DOHH2 (cell line): ENCODE results near the gene LACTBL1.
"Not testable (repeated sequence)": the region's sequence is repeated elsewhere in the genome, so short reads cannot be mapped to it uniquely, and the experiment has no call there.

Experiments
- H3F3A ChIP-seq: fragments of 200-600 bp; sonication (generic), shearing (Covaris generic); 2 replicates; pipeline ENCODE4 v1.6.0; 2016; ENCODE audit warnings: antibody characterized with exemption, mild to moderate bottlenecking; ENCODE audit not compliant: control insufficient read depth, insufficient read depth
- H3K27ac ChIP-seq: fragments of 200-600 bp; sonication (generic); 2 replicates; pipeline ENCODE4 v1.5.1; 2014; ENCODE audit warnings: low read depth, mild to moderate bottlenecking, low read length, moderate library complexity
- H3K27me3 ChIP-seq: fragments of 200-600 bp; sonication (generic); 2 replicates; pipeline ENCODE4 v1.6.1; 2014; ENCODE audit warnings: mild to moderate bottlenecking, low read length, mixed read lengths; ENCODE audit not compliant: control insufficient read depth
- H3K36me3 ChIP-seq: fragments of 200-600 bp; sonication (generic); 2 replicates; pipeline ENCODE4 v1.6.1; 2014; ENCODE audit warnings: mild to moderate bottlenecking, low read length, moderate library complexity, mixed read lengths; ENCODE audit not compliant: control insufficient read depth
- H3K4me1 ChIP-seq: fragments of 200-600 bp; sonication (generic); 2 replicates; pipeline ENCODE4 v1.6.1; 2014; ENCODE audit warnings: mild to moderate bottlenecking, low read length, mixed read lengths; ENCODE audit not compliant: control insufficient read depth
- H3K4me2 ChIP-seq: fragments of 200-600 bp; sonication (generic); 2 replicates; pipeline ENCODE4 v1.6.0; 2014; ENCODE audit warnings: mild to moderate bottlenecking, low read length, moderate library complexity
- H3K4me3 ChIP-seq: fragments of 200-600 bp; sonication (generic); 2 replicates; pipeline ENCODE4 v1.5.1; 2014; ENCODE audit warnings: mild to moderate bottlenecking, low read length, mixed read lengths
- H3K79me2 ChIP-seq: fragments of 200-600 bp; sonication (generic); 2 replicates; pipeline ENCODE4 v1.6.1; 2014; ENCODE audit warnings: mild to moderate bottlenecking, low read length, mixed read lengths; ENCODE audit not compliant: control insufficient read depth
- H3K9me2 ChIP-seq: fragments of 200-600 bp; sonication (generic); replicated peaks from 2 replicates; pipeline ENCODE4 v1.6.1; 2014; ENCODE audit warnings: mild to moderate bottlenecking, low read length, mixed read lengths; ENCODE audit not compliant: control insufficient read depth
- H3K9me3 ChIP-seq: fragments of 200-600 bp; sonication (generic); 2 replicates; pipeline ENCODE4 v1.6.1; 2014; ENCODE audit warnings: antibody characterized with exemption, low read length, mixed read lengths; ENCODE audit not compliant: control insufficient read depth, insufficient read depth
- H4K20me1 ChIP-seq: fragments of 200-600 bp; sonication (generic); 2 replicates; pipeline ENCODE4 v1.6.0; 2014; ENCODE audit warnings: low read depth, mild to moderate bottlenecking, antibody characterized with exemption, low read length, moderate library complexity; ENCODE audit not compliant: control insufficient read depth, insufficient read depth
- EZH2phosphoT487 ChIP-seq: fragments of 200-600 bp; sonication (generic); IDR thresholded peaks from 2 replicates; pipeline ENCODE4 v1.6.1; 2017; ENCODE audit warnings: borderline replicate concordance, mild to moderate bottlenecking, antibody characterized with exemption, low read length, moderate library complexity, mixed read lengths
- TF ChIP-seq, protein P1 (sequence below): fragments of 200-600 bp; sonication (generic); IDR thresholded peaks from one replicate; pipeline ENCODE4 v1.5.1; 2014; ENCODE audit warnings: antibody characterized with exemption, mild to moderate bottlenecking, low read depth, low read length; ENCODE audit not compliant: poor library complexity, severe bottlenecking

The LACTBL1 gene

DNA sequence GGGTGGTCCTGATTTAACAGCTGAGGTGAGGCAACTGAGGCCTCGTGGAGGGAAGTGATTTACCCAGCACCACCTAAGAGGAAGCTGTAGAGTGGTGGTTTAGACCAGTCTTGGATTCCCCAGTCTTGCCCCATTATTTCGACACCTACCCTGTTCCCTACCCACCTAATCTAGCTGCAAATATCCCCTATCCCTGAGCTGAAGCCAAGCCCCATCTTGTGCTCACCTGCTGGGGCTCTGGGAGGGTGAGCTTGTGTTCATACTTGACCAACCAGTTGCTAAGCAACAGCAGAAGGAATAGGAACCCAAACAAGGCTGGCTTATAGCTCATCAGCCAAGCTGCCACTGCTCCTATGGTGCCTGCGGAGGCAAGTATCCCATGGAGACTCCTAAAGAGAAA, 41.0 kb upstream of the LACTBL1 start:
- Histone ChIP-seq H3K79me2 (no peaks in the 10 kb centered on the region), H3K4me2 (no peak overlapping the region), H3K4me3 (no peak overlapping the region), H3K27ac (no peak overlapping the region), H3F3A (peaks cover 5% of the 10 kb centered on the region), H3K4me1 (peaks cover 27% of the 10 kb centered on the region), H3K9me2 (no peaks in the 10 kb centered on the region), H3K27me3 (no peaks in the 10 kb centered on the region), H4K20me1 (no peaks in the 10 kb centered on the region), H3K36me3 (no peaks in the 10 kb centered on the region), H3K9me3 (no peaks in the 10 kb centered on the region)
- TF ChIP-seq EZH2phosphoT487: no peak
- TF ChIP-seq, protein P1, sequence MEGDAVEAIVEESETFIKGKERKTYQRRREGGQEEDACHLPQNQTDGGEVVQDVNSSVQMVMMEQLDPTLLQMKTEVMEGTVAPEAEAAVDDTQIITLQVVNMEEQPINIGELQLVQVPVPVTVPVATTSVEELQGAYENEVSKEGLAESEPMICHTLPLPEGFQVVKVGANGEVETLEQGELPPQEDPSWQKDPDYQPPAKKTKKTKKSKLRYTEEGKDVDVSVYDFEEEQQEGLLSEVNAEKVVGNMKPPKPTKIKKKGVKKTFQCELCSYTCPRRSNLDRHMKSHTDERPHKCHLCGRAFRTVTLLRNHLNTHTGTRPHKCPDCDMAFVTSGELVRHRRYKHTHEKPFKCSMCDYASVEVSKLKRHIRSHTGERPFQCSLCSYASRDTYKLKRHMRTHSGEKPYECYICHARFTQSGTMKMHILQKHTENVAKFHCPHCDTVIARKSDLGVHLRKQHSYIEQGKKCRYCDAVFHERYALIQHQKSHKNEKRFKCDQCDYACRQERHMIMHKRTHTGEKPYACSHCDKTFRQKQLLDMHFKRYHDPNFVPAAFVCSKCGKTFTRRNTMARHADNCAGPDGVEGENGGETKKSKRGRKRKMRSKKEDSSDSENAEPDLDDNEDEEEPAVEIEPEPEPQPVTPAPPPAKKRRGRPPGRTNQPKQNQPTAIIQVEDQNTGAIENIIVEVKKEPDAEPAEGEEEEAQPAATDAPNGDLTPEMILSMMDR: no peak

DNA sequence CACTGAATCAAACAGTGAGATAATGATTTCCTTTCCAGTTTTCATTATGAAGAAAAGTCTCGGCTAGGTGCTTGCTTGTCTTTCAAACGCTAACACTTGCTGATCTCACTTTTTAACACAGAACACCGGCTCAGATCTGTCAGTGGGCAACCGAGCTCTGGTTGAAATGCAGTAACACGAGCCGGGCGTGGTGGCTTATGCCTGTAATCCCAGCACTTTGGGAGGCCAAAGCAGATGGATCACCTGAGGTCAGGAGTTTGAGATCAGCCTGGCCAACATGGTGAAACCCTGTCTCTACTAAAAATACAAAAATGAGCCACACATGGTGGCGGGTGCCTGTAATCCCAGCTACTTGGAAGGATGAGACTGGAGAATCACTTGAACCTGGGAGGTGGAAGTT, 37.4 kb upstream of the LACTBL1 start:
- not testable (repeated sequence) for H3K27ac ChIP-seq, H3F3A ChIP-seq, H3K4me2 ChIP-seq, H3K27me3 ChIP-seq, H3K79me2 ChIP-seq, H3K4me3 ChIP-seq, H3K9me2 ChIP-seq, H3K36me3 ChIP-seq, H4K20me1 ChIP-seq, H3K9me3 ChIP-seq
- H3K4me1 ChIP-seq: peaks cover 20% of the 10 kb centered on the region

DNA sequence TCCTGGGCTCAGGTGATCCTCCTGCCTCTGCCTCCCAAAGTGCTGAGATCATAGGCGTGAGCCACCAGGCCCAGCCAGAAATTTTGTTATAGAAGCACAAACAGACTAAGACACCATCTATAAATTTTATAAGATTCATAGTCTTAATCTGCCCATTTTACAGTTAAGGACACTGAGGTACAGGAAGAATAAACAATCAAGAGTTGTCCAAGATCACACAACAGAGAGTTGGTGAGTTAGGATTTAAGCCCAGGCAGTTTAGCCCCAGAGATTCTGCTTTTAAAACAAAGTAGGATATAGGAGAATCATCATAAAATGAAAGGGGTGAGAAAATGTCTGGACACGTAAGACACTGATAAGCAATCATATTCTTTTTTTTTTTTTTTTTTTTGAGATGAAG, 36.2 kb upstream of the LACTBL1 start:
- Histone ChIP-seq H3F3A (no peaks in the 10 kb centered on the region), H3K27me3 (0 out of 2 replicates have a peak, but pooled peaks cover 2% of the 10 kb centered on the region), H3K4me3 (no peak overlapping the region), H4K20me1 (no peaks in the 10 kb centered on the region), H3K27ac (no peak overlapping the region), H3K9me2 (no peaks in the 10 kb centered on the region), H3K4me2 (no peak overlapping the region), H3K79me2 (no peaks in the 10 kb centered on the region), H3K4me1 (peaks cover 17% of the 10 kb centered on the region), H3K9me3 (no peaks in the 10 kb centered on the region), H3K36me3 (no peaks in the 10 kb centered on the region)
- no peak for TF ChIP-seq EZH2phosphoT487
- TF ChIP-seq, protein P1: no peak

DNA sequence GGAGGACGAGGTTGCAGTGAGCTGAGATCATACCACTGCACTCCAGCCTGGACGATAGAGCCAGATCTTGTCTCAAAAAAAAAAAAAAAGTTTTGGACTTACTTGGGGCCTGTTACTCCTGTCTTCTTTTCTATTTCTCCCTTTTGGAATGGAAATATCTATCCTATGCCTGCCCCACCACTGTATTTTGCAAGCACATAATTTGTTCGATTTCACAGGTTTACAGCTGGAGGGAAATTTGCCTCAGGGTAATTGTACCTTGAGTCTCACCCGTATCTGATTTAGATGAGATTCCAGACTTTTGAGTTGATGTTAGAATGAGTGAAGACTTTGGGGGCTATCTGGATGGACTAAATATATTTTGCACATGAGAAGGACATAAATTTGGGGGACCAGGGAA, 34.4 kb upstream of the LACTBL1 start:
- peaks cover 13% of the 10 kb centered on the region for H3K4me1 ChIP-seq
- no peaks in the 10 kb centered on the region for H4K20me1 ChIP-seq
- no peak overlapping the region for H3K4me3 ChIP-seq
- H3K27ac ChIP-seq: no peak overlapping the region
- H3K9me3 ChIP-seq: no peaks in the 10 kb centered on the region
- H3K9me2 ChIP-seq: no peaks in the 10 kb centered on the region
- H3K27me3 ChIP-seq: peaks cover 10% of the 10 kb centered on the region
- no peaks in the 10 kb centered on the region for H3K79me2 ChIP-seq
- no peak for TF ChIP-seq EZH2phosphoT487
- TF ChIP-seq, protein P1: no peak
- no peaks in the 10 kb centered on the region for H3K36me3 ChIP-seq
- no peak overlapping the region for H3K4me2 ChIP-seq
- no peaks in the 10 kb centered on the region for H3F3A ChIP-seq

DNA sequence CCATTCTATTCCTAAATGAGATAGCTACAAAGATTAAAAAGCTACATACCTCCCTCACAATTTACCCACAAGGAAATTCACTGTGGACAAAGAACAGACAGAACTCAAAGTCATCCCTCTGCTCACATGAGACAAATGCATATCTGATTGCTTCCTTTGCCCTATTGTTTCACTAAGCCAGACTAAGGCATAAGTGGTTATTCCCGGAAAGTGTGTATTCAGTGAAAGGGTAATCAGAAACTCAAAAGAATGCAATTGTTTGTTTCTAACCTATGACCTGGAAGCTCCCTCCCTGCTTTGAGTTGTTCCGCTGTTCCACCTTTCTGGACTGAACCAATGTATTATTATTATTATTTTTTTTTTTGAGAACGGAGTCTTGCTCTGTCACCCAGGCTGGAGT, 32.1 kb upstream of the LACTBL1 start:
- H3K79me2 ChIP-seq, H3K4me2 ChIP-seq, H3K9me3 ChIP-seq, H3K27ac ChIP-seq, H3K4me3 ChIP-seq, H3F3A ChIP-seq, H4K20me1 ChIP-seq, H3K9me2 ChIP-seq, H3K4me1 ChIP-seq, H3K36me3 ChIP-seq: not testable (repeated sequence)
- H3K27me3 ChIP-seq: peaks cover 10% of the 10 kb centered on the region
